ENCODE measurements around the gene CYB5B.

CYB5B gene

DNA sequence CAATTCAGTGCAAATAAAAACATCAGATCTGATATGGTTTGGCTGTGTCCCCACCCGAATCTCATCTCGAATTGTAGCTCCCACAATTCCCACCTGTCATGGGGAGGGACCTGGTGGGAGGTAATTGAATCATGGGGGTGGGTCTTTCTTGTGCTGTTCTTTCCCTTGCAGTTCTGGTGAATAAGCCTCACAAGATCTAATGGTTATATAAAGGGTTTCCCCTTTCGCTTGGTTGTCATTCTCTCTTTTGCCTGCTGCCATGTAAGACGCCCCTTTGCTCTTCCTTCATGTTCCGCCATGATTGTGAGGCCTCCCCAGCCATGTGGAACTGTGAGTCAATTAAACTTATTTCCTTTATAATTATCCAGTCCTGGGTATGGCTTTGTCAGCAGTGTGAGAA, 72.5 kb downstream of the CYB5B start:
- no peak overlapping the region for H3K4me3 Mint-ChIP-seq
- no peaks in the 10 kb centered on the region for H3K9me3 Mint-ChIP-seq
- no peaks in the 10 kb centered on the region for H3K27me3 Mint-ChIP-seq (ENCODE audit: low read depth)
- H3K36me3 Mint-ChIP-seq (ENCODE audit: low read depth), result no peaks in the 10 kb centered on the region
- peaks cover 1% of the 10 kb centered on the region for H3K4me1 Mint-ChIP-seq (ENCODE audit: low read depth)
- no peak overlapping the region for H3K27ac Mint-ChIP-seq
- DNase-seq (ENCODE audit: low spot score), result no peak

DNA sequence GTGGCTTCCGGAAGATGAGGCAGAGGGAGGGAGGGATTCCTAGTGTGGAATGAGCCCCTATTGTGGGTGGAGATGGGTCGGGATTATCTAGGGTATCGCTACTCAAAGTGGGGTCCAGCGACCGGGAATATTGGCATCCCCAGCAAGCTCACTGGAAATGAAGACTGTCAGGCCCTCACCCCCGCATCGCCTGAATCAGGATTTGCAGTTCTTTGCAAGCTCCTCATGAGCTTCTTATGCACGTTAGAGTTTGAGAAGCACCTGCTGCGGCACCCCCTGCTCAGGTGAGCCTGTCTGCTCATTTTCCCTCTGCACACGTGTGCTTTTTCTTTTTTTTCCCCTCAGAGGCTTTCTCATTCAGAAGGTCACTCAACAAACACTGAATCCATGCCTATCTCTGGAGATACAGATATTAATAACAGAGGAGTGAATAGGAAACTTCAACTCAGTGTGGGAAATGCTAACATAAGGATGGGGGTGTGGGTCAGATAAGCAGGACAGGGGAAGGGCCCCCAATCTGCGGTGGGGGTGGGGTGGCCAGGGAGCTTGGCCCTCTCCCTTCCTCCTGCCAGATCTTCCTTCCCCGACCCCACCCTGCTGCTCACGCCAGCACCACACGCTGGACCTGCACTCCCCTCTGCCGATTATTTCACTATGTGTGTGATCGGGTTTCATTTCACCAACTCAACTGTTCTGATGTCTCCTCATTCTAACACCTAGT, 73.6 kb downstream of the CYB5B start:
- H3K27me3 Mint-ChIP-seq (ENCODE audit: low read depth), result no peaks in the 10 kb centered on the region
- DNase-seq (ENCODE audit: low spot score), result no peak
- H3K4me3 Mint-ChIP-seq, result no peak overlapping the region
- H3K27ac Mint-ChIP-seq, result no peak overlapping the region
- H3K4me1 Mint-ChIP-seq (ENCODE audit: low read depth), result peaks cover 4% of the 10 kb centered on the region
- H3K36me3 Mint-ChIP-seq (ENCODE audit: low read depth), result no peaks in the 10 kb centered on the region
- H3K9me3 Mint-ChIP-seq, result no peaks in the 10 kb centered on the region

DNA sequence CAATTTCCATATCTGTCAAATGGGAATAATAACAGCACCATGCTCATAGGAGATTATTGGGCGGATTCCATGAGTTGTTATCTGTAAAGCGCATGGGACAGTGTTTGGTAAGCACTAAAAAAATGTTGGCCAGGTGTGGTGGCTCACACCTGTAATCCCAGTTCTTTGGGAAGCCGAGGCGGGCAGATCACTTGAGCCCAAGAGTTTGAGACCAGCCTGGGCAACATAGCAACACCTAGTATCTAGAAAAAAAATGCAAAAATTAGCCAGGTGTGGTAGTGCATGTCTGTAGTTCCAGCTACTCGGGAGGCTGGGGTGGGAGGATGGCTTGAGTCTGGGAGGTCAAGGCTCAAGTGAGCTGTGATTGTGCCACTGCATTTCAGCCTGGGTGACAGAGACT, 74.5 kb downstream of the CYB5B start:
- H3K4me1 Mint-ChIP-seq (ENCODE audit: low read depth), result peaks cover 4% of the 10 kb centered on the region
- no peak for DNase-seq (ENCODE audit: low spot score)
- H3K27ac Mint-ChIP-seq, result no peak overlapping the region
- H3K27me3 Mint-ChIP-seq (ENCODE audit: low read depth), result no peaks in the 10 kb centered on the region
- no peak overlapping the region for H3K4me3 Mint-ChIP-seq
- no peaks in the 10 kb centered on the region for H3K36me3 Mint-ChIP-seq (ENCODE audit: low read depth)
- no peaks in the 10 kb centered on the region for H3K9me3 Mint-ChIP-seq

DNA sequence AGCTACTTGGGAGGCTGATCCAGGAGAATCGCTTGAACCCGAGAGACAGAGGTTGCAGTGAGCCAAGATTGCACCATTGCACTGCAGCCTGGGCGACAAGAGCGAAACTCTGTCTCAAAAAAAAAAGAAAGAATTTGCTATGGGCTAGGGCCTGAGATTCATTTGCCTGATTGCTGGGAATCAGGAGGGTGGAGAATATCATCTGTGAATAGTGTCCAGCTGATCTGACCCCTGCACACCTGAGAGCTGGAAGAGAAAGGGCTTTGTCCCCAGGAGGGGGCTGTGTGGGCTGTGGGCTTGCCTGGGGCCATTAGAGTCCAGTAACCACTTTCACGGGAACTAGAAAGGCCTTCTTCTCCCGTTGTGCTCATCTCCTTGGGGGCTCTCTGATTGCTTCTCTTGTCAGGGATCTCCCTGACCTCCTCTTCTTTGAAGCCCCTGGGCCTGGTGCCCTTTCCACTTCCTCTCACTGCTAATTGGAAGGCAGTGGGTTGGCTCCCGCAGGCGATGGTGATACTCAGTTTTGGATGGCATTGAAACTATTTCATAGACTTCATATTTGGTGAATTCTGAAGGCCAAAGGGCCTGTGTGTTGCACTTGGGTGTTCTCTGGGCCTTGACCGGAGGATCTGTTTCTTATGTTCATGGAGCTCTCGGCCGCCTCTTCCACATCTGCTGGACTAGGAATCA, 75.3 kb downstream of the CYB5B start:
- Mint-ChIP-seq H3K27ac (no peak overlapping the region), H3K36me3 (ENCODE audit: low read depth) (no peaks in the 10 kb centered on the region), H3K27me3 (ENCODE audit: low read depth) (no peaks in the 10 kb centered on the region), H3K4me3 (no peak overlapping the region), H3K9me3 (no peaks in the 10 kb centered on the region), H3K4me1 (ENCODE audit: low read depth) (peaks cover 4% of the 10 kb centered on the region)
- DNase-seq (ENCODE audit: low spot score), result no peak

DNA sequence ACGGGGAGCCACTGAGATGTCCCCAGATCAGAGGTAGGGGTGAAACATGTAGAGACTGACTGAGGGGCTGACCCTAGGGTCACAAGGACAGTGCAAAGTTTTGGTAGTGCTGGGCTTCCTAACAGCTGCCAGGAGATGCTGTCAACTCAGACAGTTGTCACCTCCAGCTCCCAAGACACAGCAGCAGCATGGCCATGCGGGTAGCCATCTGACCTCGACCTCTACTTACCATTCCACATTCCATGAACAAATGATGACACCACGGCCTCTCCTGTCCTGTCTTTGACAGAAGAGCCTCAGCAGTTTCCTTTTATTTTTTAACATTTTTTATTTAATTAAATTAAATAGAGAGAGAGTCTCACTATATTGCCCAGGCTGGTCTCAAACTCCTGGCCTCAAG, 76.1 kb downstream of the CYB5B start:
- no peak overlapping the region for H3K4me3 Mint-ChIP-seq
- H3K9me3 Mint-ChIP-seq, result no peaks in the 10 kb centered on the region
- no peak overlapping the region for H3K27ac Mint-ChIP-seq
- H3K27me3 Mint-ChIP-seq (ENCODE audit: low read depth), result no peaks in the 10 kb centered on the region
- DNase-seq (ENCODE audit: low spot score), result no peak
- H3K36me3 Mint-ChIP-seq (ENCODE audit: low read depth), result no peaks in the 10 kb centered on the region
- peaks cover 4% of the 10 kb centered on the region for H3K4me1 Mint-ChIP-seq (ENCODE audit: low read depth)

GRCh38 chr16:69501956-69502745, 77.7 kb downstream of the CYB5B start:
- DNase-seq (ENCODE audit: low spot score), result no peak
- Mint-ChIP-seq H3K27me3 (ENCODE audit: low read depth) (no peaks in the 10 kb centered on the region), H3K27ac (no peak overlapping the region), H3K4me3 (no peak overlapping the region), H3K9me3 (no peaks in the 10 kb centered on the region), H3K36me3 (ENCODE audit: low read depth) (no peaks in the 10 kb centered on the region), H3K4me1 (ENCODE audit: low read depth) (peaks cover 4% of the 10 kb centered on the region)

- Mint-ChIP-seq H3K4me1 (ENCODE audit: low read depth) (peaks cover 4% of the 10 kb centered on the region), H3K27ac (no peak overlapping the region), H3K4me3 (no peak overlapping the region), H3K36me3 (ENCODE audit: low read depth) (no peaks in the 10 kb centered on the region), H3K9me3 (no peaks in the 10 kb centered on the region), H3K27me3 (ENCODE audit: low read depth) (no peaks in the 10 kb centered on the region)
- no peak for DNase-seq (ENCODE audit: low spot score)
Observed at GRCh38 chr16:69503244-69503643, 78.8 kb downstream of the CYB5B start.

GRCh38 chr16:69508033-69508755, 83.8 kb downstream of the CYB5B start:
- no peaks in the 10 kb centered on the region for H3K4me1 Mint-ChIP-seq (ENCODE audit: low read depth)
- no peaks in the 10 kb centered on the region for H3K27me3 Mint-ChIP-seq (ENCODE audit: low read depth)
- no peak overlapping the region for H3K4me3 Mint-ChIP-seq
- no peak for DNase-seq (ENCODE audit: low spot score)
- no peak overlapping the region for H3K27ac Mint-ChIP-seq
- H3K36me3 Mint-ChIP-seq (ENCODE audit: low read depth), result no peaks in the 10 kb centered on the region
- no peaks in the 10 kb centered on the region for H3K9me3 Mint-ChIP-seq

GRCh38 chr16:69509125-69509524, 84.7 kb downstream of the CYB5B start:
- Mint-ChIP-seq H3K9me3 (no peaks in the 10 kb centered on the region), H3K4me1 (ENCODE audit: low read depth) (no peaks in the 10 kb centered on the region), H3K36me3 (ENCODE audit: low read depth) (no peaks in the 10 kb centered on the region), H3K4me3 (no peak overlapping the region), H3K27me3 (ENCODE audit: low read depth) (no peaks in the 10 kb centered on the region), H3K27ac (no peak overlapping the region)
- DNase-seq (ENCODE audit: low spot score), result no peak

DNA sequence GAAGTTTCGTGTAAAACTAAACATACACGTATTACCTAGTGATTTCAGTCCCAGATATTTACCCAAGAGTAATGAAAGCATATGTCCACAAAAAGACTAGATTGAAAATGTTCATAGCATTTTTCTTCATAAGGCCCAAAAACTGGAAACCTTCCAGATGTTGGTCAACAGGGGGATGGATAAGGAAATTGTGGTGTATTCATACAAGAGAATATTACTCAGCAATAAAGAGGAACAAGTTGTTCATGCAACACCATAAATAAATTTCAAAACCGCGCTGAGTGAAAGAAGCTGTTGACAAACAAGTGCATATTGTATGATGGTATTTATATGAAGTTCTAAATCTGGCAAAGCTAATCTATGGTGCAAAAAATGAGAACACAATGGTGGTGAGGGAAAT, 87.2 kb downstream of the CYB5B start:
- H3K4me3 Mint-ChIP-seq, result no peak overlapping the region
- H3K27ac Mint-ChIP-seq, result no peak overlapping the region
- no peaks in the 10 kb centered on the region for H3K36me3 Mint-ChIP-seq (ENCODE audit: low read depth)
- peaks cover 5% of the 10 kb centered on the region for H3K9me3 Mint-ChIP-seq
- H3K27me3 Mint-ChIP-seq (ENCODE audit: low read depth), result no peaks in the 10 kb centered on the region
- no peak for DNase-seq (ENCODE audit: low spot score)
- H3K4me1 Mint-ChIP-seq (ENCODE audit: low read depth), result peaks cover 5% of the 10 kb centered on the region

DNA sequence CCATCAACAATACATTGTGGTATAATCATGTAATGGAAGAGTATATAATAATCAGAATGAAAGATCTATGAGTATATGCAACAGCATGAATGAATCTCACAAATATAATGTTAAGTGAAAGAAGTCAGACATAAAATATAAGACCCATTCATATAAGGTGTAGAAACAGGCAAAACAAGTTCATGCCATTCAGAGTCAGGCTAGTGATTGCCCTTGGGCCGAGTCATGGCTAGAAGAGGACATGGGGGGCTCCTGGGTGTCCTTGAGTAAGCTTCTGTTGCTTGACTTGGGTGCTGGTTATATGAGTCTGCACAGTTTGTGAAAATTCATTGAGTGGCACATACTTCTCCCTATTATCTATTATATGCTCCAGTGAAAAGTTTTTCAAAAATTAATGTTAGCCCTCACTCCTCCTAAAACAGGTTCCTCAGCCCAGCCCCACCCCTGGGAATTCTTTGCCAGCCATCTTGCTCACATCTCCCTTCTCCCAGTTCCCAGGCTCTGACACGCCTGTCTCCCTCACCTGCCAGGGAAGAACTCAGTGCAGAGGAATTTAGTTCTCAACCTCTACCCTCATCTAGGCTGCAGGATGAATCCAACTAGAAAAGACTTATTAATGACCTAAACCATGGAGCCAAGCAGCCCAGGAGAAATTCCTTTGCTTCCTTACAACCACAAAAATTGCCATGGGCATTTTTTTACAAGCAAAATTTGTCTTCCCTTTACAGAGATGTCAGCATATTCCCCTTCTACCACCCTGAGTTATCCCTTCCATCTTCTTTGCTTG, 89.0 kb downstream of the CYB5B start:
- H3K4me3 Mint-ChIP-seq, result no peak overlapping the region
- H3K27me3 Mint-ChIP-seq (ENCODE audit: low read depth), result no peaks in the 10 kb centered on the region
- H3K36me3 Mint-ChIP-seq (ENCODE audit: low read depth), result no peaks in the 10 kb centered on the region
- H3K27ac Mint-ChIP-seq, result no peak overlapping the region
- peaks cover 5% of the 10 kb centered on the region for H3K4me1 Mint-ChIP-seq (ENCODE audit: low read depth)
- H3K9me3 Mint-ChIP-seq, result peaks cover 5% of the 10 kb centered on the region
- DNase-seq (ENCODE audit: low spot score), result no peak

DNA sequence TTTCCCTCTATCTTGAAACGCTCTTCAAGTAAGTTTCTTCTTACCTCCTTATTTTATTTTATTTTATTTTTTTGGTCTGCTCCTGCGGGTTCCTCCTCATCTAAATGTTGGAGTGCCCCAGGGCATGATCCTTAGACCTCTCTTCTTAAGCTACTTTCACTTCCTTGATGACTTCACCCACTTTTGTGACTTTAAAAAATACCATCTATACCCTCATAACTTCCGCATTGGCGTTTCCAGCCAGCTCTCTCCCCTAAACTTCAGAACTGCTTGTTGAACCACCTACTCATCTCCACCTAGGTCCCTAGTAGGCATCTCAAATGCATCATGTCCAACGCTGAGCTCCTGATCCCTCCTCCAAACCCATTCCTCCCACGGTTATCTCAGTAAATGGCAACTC, 89.9 kb downstream of the CYB5B start:
- no peak for DNase-seq (ENCODE audit: low spot score)
- Mint-ChIP-seq H3K4me3 (no peak overlapping the region), H3K27me3 (ENCODE audit: low read depth) (no peaks in the 10 kb centered on the region), H3K27ac (no peak overlapping the region), H3K9me3 (peaks cover 8% of the 10 kb centered on the region), H3K36me3 (ENCODE audit: low read depth) (no peaks in the 10 kb centered on the region), H3K4me1 (ENCODE audit: low read depth) (peaks cover 5% of the 10 kb centered on the region)

Measured in T-helper 2 cell treated with Interferon-gamma antibody and Interleukin-4, amounts not matched to agents 5 μg/mL and 100 μg/mL, for 36 hours (primary cell).